Endometrium (tissue), 2 donors: ENCODE data around the gene STIMATE.

Source experiments
- FAIRE-seq: peaks from 2 replicates; lab custom pipeline; 2012; peaks lifted over from hg19 to GRCh38; lab: Jason Lieb, UNC
- donor health status: control.
- donor health status: control.

STIMATE gene

GRCh38 chr3:52817221-52817620, 80.1 kb downstream of the STIMATE start:
- no peak for FAIRE-seq

- no peak for FAIRE-seq
These were observed 80.7 kb downstream of the STIMATE start for GRCh38 chr3:52816654-52817053.

GRCh38 chr3:52816199-52816598, 81.1 kb downstream of the STIMATE start:
- FAIRE-seq: no peak

GRCh38 chr3:52813810-52814209, 83.5 kb downstream of the STIMATE start:
- FAIRE-seq: no peak

GRCh38 chr3:52811452-52812011, 85.8 kb downstream of the STIMATE start:
- no peak for FAIRE-seq

- FAIRE-seq: no peak
These were observed 86.4 kb downstream of the STIMATE start for GRCh38 chr3:52810923-52811322.

- no peak for FAIRE-seq
These were observed 87.5 kb downstream of the STIMATE start for GRCh38 chr3:52809662-52810377.

GRCh38 chr3:52809149-52809548, 88.2 kb downstream of the STIMATE start:
- FAIRE-seq: no peak

GRCh38 chr3:52805270-52806039, 91.9 kb downstream of the STIMATE start:
- no peak for FAIRE-seq

- no peak for FAIRE-seq
These were observed 95.5 kb downstream of the STIMATE start for GRCh38 chr3:52801839-52802238.

- no peak for FAIRE-seq
These were observed 97.3 kb downstream of the STIMATE start for GRCh38 chr3:52800079-52800478.

- no peak for FAIRE-seq
These were observed 98.3 kb downstream of the STIMATE start for GRCh38 chr3:52798978-52799476.

- no peak for FAIRE-seq
These were observed 98.9 kb downstream of the STIMATE start for GRCh38 chr3:52798376-52798977.

- no peak for FAIRE-seq
These were observed 100.9 kb downstream of the STIMATE start for GRCh38 chr3:52796411-52796810.

- no peak for FAIRE-seq
These were observed 101.9 kb downstream of the STIMATE start for GRCh38 chr3:52795298-52795900.

- no peak for FAIRE-seq
These were observed 102.7 kb downstream of the STIMATE start, which contains the start of gene ITIH3 for GRCh38 chr3:52794612-52795099. ITIH3 (plus strand) TSS chr3:52794796; CDS start chr3:52794804, 8 bp downstream.

- FAIRE-seq: no peak
These were observed 103.4 kb downstream of the STIMATE start for GRCh38 chr3:52793702-52794611.

- FAIRE-seq: no peak
These were observed 104.2 kb downstream of the STIMATE start for GRCh38 chr3:52792961-52793695.

- FAIRE-seq: no peak
These were observed 104.9 kb downstream of the STIMATE start for GRCh38 chr3:52792413-52792812.

GRCh38 chr3:52791928-52792327, 105.4 kb downstream of the STIMATE start:
- FAIRE-seq: no peak
